Astrocyte (in vitro differentiated cells and primary cell): ENCODE measurements around the gene EVPLL. TPM values are rescaled to one million over a fixed set of nuclear protein-coding genes. Genes with fewer than 3 reads are reported as not detected.

Experiments
- DNase-seq: peaks from one replicate; pipeline ENCODE4 v3.0.0-alpha.2; 2010; ENCODE audit warnings: low read depth
- FAIRE-seq: peaks from 2 replicates; lab custom pipeline; 2011; peaks lifted over from hg19 to GRCh38; lab: Jason Lieb, UNC
- H2AFZ ChIP-seq: 2 replicates; pipeline ENCODE4 v1.6.0; 2012; ENCODE audit warnings: low read depth, low read length, inconsistent platforms
- H3K27ac ChIP-seq: 2 replicates; pipeline ENCODE4 v1.5.1; 2011; ENCODE audit warnings: low read depth, low read length, inconsistent platforms
- H3K27me3 ChIP-seq: 2 replicates; pipeline ENCODE4 v1.6.0; 2011; ENCODE audit warnings: low read length, inconsistent platforms; ENCODE audit not compliant: insufficient read depth
- H3K36me3 ChIP-seq: 2 replicates; pipeline ENCODE4 v1.5.1; 2011; ENCODE audit warnings: low read length, inconsistent platforms; ENCODE audit not compliant: insufficient read depth
- H3K4me1 ChIP-seq: 2 replicates; pipeline ENCODE4 v1.5.1; 2011; ENCODE audit warnings: low read length, inconsistent platforms; ENCODE audit not compliant: insufficient read depth
- H3K4me2 ChIP-seq: 2 replicates; pipeline ENCODE4 v1.6.0; 2012; ENCODE audit warnings: low read length, inconsistent platforms
- H3K4me3 ChIP-seq: 2 replicates; pipeline ENCODE4 v1.5.1; 2011; ENCODE audit warnings: low read depth, mild to moderate bottlenecking, low read length, inconsistent platforms; ENCODE audit not compliant: insufficient read depth
- H3K79me2 ChIP-seq: 2 replicates; pipeline ENCODE4 v1.6.0; 2012; ENCODE audit warnings: mild to moderate bottlenecking, low read length, inconsistent platforms; ENCODE audit not compliant: insufficient read depth
- H3K9ac ChIP-seq: 2 replicates; pipeline ENCODE4 v1.6.0; 2012; ENCODE audit warnings: mild to moderate bottlenecking, low read length, inconsistent platforms
- H3K9me3 ChIP-seq: 2 replicates; pipeline ENCODE4 v1.5.1; 2012; ENCODE audit warnings: low read depth, mild to moderate bottlenecking, low read length, inconsistent platforms; ENCODE audit not compliant: insufficient read depth
- H4K20me1 ChIP-seq: 2 replicates; pipeline ENCODE4 v1.6.0; 2012; ENCODE audit warnings: low read length, inconsistent platforms; ENCODE audit not compliant: insufficient read depth
- H3K27ac Mint-ChIP-seq: one replicate; pipeline ENCODE4 v1.8.0; 2021; ENCODE audit warnings: mild to moderate bottlenecking, mixed read lengths; ENCODE audit not compliant: unreplicated experiment
- H3K27me3 Mint-ChIP-seq: one replicate; pipeline ENCODE4 v1.8.0; 2021; ENCODE audit warnings: low read depth, mixed read lengths; ENCODE audit not compliant: unreplicated experiment
- H3K36me3 Mint-ChIP-seq: one replicate; pipeline ENCODE4 v1.8.0; 2021; ENCODE audit warnings: low read depth, mixed read lengths; ENCODE audit not compliant: unreplicated experiment
- H3K4me1 Mint-ChIP-seq: one replicate; pipeline ENCODE4 v1.8.0; 2021; ENCODE audit warnings: low read depth, mixed read lengths; ENCODE audit not compliant: unreplicated experiment
- H3K4me3 Mint-ChIP-seq: one replicate; pipeline ENCODE4 v1.8.0; 2021; ENCODE audit warnings: mild to moderate bottlenecking, moderate library complexity, mixed read lengths; ENCODE audit not compliant: unreplicated experiment
- H3K9me3 Mint-ChIP-seq: one replicate; pipeline ENCODE4 v1.8.0; 2021; ENCODE audit warnings: mild to moderate bottlenecking, mixed read lengths; ENCODE audit not compliant: unreplicated experiment
- EZH2 ChIP-seq: IDR thresholded peaks from 2 replicates; pipeline ENCODE4 v1.6.1; 2012; ENCODE audit warnings: mild to moderate bottlenecking, low read length, inconsistent platforms; ENCODE audit not compliant: insufficient read depth
- total RNA-seq: library from RNA; stranded (reverse); gene quantifications from 2 replicates; pipeline ENCODE4 v1.2.1, GENCODE V29; 2021
- TF ChIP-seq, protein P1 (sequence below): IDR thresholded peaks from 2 replicates; pipeline ENCODE4 v1.5.1; 2011; ENCODE audit warnings: low read depth, mild to moderate bottlenecking, inconsistent platforms, low read length, moderate library complexity; ENCODE audit not compliant: insufficient read depth

Gene EVPLL
- total RNA-seq, 1 donor from 2014 or later: not detected

DNA sequence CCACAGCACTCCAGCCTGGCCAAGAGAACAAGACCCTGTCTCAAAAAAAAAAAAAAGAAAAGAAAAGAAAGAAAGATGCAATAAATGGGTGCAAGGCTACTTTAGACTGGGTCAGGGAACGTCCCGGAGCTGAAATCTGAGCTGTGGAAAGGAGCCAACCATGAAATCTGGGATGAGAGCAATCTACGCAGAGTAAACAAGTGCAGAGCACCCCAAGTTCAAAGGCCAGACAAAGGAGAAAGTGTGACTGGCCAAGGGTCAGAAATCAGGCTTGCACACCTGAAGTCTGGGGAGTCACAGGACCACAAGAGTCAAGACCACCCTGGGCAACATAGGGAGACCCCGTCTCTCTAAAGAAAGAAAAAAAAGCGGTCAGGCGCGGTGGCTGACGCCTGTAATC is 17.1 kb upstream of the EVPLL start:
- TF ChIP-seq, protein P1, sequence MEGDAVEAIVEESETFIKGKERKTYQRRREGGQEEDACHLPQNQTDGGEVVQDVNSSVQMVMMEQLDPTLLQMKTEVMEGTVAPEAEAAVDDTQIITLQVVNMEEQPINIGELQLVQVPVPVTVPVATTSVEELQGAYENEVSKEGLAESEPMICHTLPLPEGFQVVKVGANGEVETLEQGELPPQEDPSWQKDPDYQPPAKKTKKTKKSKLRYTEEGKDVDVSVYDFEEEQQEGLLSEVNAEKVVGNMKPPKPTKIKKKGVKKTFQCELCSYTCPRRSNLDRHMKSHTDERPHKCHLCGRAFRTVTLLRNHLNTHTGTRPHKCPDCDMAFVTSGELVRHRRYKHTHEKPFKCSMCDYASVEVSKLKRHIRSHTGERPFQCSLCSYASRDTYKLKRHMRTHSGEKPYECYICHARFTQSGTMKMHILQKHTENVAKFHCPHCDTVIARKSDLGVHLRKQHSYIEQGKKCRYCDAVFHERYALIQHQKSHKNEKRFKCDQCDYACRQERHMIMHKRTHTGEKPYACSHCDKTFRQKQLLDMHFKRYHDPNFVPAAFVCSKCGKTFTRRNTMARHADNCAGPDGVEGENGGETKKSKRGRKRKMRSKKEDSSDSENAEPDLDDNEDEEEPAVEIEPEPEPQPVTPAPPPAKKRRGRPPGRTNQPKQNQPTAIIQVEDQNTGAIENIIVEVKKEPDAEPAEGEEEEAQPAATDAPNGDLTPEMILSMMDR: no peak
- TF ChIP-seq EZH2: no peak
- H3K27ac ChIP-seq: no peak overlapping the region
- FAIRE-seq: no peak

GRCh38 chr17:18361837-18362697 is 15.5 kb upstream of the EVPLL start:
- Mint-ChIP-seq H3K9me3 (no peaks in the 10 kb centered on the region), H3K27me3 (no peaks in the 10 kb centered on the region), H3K27ac (no peak overlapping the region), H3K36me3 (no peaks in the 10 kb centered on the region), H3K4me1 (no peaks in the 10 kb centered on the region), H3K4me3 (peak overlapping the region; percentile 89)
- Histone ChIP-seq H2AFZ (peak overlapping the region; percentile 90), H3K4me2 (peak overlapping the region; percentile 89), H3K4me3 (peak overlapping the region; percentile 74), H4K20me1 (no peaks in the 10 kb centered on the region), H3K9me3 (no peaks in the 10 kb centered on the region), H3K9ac (peak overlapping the region; percentile 76), H3K79me2 (peaks cover 8% of the 10 kb centered on the region), H3K36me3 (no peaks in the 10 kb centered on the region), H3K27me3 (no peaks in the 10 kb centered on the region), H3K4me1 (peaks cover 9% of the 10 kb centered on the region), H3K27ac (no peak overlapping the region)
- DNase-seq (no peak), FAIRE-seq (no peak)
- TF ChIP-seq EZH2: no peak
- TF ChIP-seq, protein P1: no peak

More for the DNA sequence above, 17.1 kb upstream of the EVPLL start:
- DNase-seq: no peak
- Mint-ChIP-seq H3K4me3 (no peak overlapping the region), H3K27me3 (no peaks in the 10 kb centered on the region), H3K36me3 (no peaks in the 10 kb centered on the region), H3K4me1 (no peaks in the 10 kb centered on the region), H3K9me3 (no peaks in the 10 kb centered on the region), H3K27ac (no peak overlapping the region)
- H3K36me3 ChIP-seq: no peaks in the 10 kb centered on the region
- no peaks in the 10 kb centered on the region for H3K9me3 ChIP-seq
- peaks cover 9% of the 10 kb centered on the region for H3K4me1 ChIP-seq
- no peak overlapping the region for H3K4me2 ChIP-seq
- H3K79me2 ChIP-seq: peaks cover 8% of the 10 kb centered on the region
- no peak overlapping the region for H3K4me3 ChIP-seq
- H3K27me3 ChIP-seq: no peaks in the 10 kb centered on the region
- H4K20me1 ChIP-seq: no peaks in the 10 kb centered on the region
- no peak overlapping the region for H2AFZ ChIP-seq
- no peak overlapping the region for H3K9ac ChIP-seq

GRCh38 chr17:18362698-18363100 is 14.9 kb upstream of the EVPLL start:
- peak overlapping the region; percentile 76 for H3K9ac ChIP-seq
- no peak for FAIRE-seq
- H3K27me3 Mint-ChIP-seq: no peaks in the 10 kb centered on the region

More at GRCh38 chr17:18362698-18363100, 14.9 kb upstream of the EVPLL start:
- Histone ChIP-seq H4K20me1 (no peaks in the 10 kb centered on the region), H3K36me3 (no peaks in the 10 kb centered on the region), H3K27ac (no peak overlapping the region), H3K27me3 (no peaks in the 10 kb centered on the region), H3K9me3 (no peaks in the 10 kb centered on the region), H3K4me1 (peaks cover 7% of the 10 kb centered on the region), H3K4me3 (peak overlapping the region; percentile 74), H3K4me2 (peak overlapping the region; percentile 89), H3K79me2 (peaks cover 8% of the 10 kb centered on the region), H2AFZ (peak overlapping the region; percentile 90)
- Mint-ChIP-seq H3K4me3 (peak overlapping the region; percentile 89), H3K4me1 (no peaks in the 10 kb centered on the region), H3K36me3 (no peaks in the 10 kb centered on the region), H3K9me3 (no peaks in the 10 kb centered on the region), H3K27ac (no peak overlapping the region)
- no peak for TF ChIP-seq EZH2
- TF ChIP-seq, protein P1: no peak
- DNase-seq: peak; percentile 18
